Central memory CD4-positive, alpha-beta T cell (primary cell): ENCODE measurements around the gene ICE2.
A peak's percentile ranks its signal among the peaks of the same experiment; 100 is the strongest.
"Not testable (repeated sequence)": the region's sequence is repeated elsewhere in the genome, so short reads cannot be mapped to it uniquely, and the experiment has no call there.

Experiments used
- DNase-seq: peaks from one replicate; pipeline ENCODE4 v3.0.0; 2022

Gene ICE2

DNA sequence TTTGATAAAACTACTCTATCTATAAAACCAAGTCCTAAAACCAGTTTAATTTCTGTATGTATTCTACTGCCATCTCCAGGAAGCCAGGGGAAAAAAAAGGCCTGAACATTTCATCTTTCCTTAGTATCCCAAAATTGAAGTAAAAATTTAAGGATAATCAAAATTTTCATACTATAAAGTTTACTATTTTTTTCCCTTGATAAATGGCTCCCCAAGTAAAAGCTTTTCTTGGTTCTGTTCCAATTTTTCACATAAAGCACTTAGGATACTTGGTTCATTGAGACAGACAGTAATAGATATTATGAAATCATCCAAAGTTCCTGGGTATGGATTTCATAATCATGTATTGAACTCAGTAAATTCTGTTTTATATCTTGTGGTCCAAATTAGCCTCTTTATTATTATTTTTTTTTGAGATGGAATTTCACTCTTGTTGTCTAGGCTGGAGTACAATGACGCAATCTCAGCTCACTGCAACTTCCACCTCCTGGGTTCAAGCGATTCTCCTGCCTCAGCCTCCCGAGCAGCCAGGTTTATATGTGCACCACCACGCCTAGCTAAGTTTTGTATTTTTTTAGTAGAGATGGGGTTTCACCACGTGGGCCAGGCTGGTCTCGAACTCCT lies 34.5 kb downstream of the ICE2 start:
- DNase-seq = no peak

DNA sequence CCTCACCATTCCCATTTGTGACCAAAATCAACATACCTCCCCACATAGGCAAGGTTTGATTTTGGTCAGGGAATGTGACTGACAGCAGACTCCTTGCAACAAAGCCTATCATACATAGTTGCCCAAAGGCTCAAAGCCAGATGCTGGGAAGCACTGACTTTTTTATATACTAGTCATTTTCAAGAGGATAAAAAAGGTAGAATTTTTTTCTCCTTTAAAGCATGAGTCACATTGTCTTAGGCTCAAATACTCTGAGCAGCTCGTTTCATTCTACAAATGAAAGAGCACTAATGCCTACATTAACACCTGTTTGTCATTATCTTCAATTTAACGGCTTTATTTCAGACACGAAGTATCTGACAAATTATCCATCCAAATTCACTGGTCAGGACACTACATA lies 36.2 kb downstream of the ICE2 start:
- no peak for DNase-seq

DNA sequence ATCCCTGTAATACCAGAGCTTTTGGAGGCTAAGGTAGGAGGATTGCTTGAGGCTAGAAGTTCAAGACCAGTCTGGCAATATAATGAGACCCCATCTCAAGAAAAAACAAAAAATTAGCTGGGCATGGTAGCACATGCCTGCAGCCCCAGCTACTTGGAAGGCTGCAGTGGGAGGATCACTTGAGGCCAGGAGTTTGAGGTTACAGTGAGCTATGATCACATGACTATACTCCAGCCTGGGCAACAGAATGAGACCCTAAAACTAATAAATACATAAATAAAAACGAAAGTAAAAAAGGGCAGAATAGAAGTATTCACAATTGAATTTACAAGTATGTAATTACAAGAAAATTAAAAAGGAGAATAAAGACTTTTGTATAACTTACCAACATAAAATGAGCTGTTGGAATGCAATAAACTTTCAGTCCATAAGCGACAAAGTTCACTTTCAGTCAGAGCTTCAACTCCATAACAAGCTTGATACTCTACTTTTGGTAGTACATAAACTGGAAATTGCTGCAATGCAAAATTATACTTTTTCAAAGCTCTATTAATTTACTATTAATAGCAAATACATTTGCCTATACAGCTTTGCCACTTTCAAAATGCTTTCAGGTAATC lies 36.8 kb downstream of the ICE2 start:
- DNase-seq = no peak

DNA sequence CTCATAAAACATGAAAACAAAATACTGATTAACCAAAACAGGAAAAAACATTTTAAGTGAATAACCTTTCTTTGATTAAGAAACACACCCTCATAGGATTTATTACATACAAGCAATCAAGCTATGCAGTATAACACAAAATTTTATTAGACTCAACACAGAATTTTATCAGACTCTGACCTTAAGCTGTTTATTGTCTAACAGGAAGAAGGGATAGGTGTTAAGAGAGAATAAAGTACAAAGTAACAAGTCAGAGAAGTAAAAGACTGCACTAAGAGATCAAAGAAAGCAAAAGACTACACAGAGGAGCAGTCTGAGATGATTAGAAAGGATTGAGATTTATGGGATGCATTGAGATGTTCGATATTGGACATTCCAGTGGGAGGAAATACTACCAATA lies 37.6 kb downstream of the ICE2 start:
- no peak for DNase-seq

DNA sequence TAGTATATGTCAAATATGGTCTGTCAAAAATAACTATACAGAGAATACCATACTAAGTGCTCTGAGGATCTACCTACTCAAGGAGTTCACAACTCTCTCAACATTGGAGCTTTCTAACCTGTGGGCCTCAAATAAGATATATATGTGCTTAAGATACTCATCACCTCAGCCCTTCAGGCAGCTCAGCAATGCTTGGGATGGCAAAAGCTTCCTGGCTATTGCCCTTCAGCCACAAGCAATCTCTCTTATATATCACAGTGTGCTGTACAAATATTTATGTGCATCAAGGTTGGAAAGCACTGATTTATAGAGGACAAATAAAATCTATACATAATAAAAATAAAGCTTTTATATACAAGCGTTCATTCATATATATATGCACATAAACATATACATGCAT lies 40.3 kb downstream of the ICE2 start:
- no peak for DNase-seq

DNA sequence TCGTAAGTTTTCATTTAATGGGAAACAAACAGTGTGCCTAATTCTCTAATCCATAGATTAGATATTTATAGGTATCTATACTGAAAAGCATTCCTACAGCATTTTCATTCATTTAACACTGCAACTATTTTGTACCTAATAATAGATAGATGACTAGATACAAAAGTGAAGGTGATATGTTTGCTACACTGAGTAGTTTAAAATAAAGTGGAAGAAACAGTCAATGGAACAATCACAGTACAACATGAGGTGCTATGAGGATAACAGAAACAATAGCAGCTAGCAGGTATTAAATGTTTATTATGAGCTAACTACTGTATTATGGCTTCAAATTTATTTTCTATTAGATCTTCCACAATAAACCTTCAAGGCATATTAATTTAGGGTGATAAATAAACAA lies 50.0 kb downstream of the ICE2 start:
- DNase-seq = no peak

DNA sequence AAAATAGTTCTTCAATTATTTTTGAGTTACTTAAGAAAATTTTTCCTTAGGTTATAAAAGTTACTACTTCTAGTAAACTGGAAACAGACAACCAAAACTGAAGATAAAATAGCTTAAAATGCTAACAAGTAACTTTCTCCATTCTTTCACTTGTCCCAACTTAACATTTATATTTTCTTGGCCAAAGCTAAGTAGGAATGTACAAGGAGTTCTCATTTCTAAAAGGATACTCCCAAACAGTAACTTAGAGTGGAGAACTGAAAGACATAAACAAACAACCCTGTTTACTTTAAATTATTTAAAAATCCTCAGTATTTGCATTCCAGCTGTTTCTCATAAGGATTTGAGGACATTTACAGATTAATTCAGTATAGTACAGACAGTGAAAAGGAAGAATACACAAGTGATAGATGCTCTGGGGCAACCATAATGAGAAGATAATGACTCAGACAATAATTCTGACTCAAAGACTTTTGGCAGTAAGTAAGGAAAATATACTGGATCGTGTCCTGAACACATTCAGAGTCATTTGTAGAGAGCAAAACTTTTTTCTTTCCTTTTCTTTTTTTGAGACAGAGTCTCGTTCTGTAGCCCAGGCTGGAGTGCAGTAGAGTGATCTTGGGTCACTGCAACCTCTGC lies 52.0 kb downstream of the ICE2 start:
- no peak for DNase-seq

DNA sequence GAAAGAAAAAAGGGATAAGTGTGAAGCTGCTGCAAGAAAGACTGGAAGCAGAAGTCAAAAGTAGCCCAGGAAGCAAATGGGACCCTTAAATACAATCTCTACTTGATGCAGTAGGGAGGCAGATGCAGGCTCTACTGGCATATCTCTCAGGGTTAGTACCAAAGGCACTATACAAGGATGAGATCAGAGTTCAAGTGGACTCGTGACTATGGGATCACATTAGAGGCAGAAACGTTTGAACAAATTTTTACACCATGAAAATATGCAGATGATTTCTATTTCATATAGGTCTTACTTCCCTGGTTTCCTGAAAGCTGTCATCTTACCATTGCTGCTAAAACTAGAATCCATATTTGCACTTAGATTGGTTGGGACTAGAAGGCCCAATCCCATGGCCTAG lies 53.5 kb downstream of the ICE2 start:
- DNase-seq = no peak

DNA sequence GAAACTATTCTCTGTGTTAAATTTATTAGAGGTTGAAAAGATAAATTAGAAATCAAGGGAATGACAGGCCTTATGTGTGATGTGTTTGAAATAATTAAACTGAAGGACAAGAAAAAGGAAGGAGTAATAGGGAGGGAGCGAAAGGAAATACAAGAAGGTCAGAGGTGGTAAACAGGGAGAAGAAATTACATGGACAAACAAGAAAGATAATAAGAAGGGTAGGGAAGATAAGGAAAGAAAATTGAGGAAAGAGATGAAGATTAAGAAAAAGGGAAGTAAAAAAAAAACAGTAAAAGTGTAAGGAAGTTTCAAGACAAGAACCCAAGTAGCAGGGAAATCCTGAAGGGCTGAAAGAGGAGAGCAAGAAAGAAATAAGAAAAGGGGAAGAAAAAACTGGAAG lies 54.9 kb downstream of the ICE2 start:
- no peak for DNase-seq

DNA sequence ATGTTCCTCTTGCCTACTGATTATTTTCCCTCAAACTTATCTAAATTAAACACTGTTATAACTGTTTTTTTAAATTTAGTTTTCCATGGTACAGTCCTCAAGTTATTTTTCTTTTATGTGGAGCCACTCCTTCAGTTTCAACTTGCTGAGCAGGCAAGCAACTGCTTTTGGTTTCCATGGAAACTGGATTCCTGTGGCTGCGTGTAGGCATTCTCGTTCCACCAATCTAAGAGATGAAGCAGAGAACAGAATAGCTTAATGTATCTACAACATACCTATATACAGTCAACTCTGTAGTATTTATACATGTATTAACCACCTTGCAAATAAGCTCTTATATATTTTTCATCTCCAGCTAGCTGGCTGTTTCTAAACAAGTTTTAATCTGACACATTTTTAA lies 55.4 kb downstream of the ICE2 start:
- DNase-seq = no peak

DNA sequence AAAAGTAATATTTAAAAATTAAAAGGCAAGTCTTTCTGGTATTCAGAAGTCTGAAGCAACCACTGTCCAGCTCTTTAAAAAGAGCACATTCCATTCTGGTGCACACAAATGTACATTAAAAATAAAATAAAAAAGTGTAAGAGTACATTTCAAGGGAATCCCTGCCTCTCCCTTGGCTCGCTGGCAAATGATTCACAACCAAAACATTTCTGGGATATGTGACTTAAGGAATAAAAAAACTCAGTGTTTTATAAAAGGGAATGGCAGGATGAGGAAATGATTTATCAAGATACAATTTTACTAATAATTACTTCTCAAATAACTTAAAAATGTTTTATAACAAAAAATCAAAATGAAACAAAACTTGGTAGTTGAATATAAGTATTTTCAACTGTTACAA lies 57.4 kb downstream of the ICE2 start:
- no peak for DNase-seq

DNA sequence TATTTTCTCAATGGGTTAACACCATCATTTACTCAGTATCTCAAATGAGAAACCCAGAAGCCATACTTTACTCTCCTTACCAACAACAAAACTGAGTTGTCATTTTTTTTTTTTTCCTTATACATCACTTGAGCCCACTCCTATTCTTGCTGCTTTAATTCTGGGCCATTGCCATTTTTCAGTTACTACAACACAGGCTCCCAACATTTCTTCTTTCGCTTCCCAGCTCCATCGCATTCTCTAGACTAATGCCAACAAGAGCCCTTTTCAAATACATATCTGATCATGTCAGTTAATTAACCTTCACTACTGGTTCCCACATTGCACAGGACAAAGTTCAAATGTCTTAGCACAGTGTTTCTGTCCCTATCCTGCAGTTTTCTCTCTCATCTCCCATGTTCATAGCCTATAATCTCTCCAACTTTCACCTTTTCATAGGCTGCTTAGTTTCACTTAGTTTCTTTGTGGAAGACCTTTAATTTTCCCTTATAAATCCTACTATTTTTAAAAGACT lies 58.7 kb downstream of the ICE2 start:
- DNase-seq = no peak

DNA sequence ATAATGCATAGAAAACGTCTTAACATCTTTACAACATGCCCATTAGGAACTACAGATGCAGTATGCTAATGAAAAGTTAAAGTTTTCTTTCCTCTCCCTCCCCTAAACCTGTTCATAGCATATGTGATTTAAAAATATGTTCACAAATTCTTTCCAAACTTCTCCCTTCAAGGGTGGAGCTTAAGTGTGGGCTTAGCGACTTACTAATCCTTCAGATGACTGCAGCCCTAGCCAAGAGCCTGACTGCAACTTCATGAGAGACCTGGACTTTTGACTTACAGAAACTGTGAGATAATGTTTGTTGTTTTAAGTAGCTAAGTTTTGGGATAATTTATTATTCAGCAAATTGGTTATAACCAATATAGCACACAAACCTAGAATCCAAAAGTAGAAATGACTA lies 59.2 kb downstream of the ICE2 start:
- no peak for DNase-seq

DNA sequence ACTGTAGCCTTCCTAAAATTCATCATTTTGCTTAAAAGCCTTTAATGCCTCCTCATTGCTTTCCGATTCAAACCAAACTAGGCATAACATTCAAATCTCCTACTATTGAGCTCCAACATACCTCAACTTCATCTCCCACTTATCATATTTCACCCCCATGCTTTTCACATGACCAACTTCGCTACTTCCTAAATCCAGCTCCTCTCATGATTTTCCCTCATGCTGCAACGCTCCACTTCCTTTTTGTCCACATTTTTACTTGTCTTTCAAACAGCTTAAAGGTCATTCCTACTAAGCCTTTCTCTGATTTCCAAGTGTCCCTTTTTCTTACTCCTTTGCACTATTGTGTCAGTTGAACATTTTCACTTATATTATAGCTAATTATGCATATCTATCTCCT lies 60.8 kb downstream of the ICE2 start:
- no peak for DNase-seq

DNA sequence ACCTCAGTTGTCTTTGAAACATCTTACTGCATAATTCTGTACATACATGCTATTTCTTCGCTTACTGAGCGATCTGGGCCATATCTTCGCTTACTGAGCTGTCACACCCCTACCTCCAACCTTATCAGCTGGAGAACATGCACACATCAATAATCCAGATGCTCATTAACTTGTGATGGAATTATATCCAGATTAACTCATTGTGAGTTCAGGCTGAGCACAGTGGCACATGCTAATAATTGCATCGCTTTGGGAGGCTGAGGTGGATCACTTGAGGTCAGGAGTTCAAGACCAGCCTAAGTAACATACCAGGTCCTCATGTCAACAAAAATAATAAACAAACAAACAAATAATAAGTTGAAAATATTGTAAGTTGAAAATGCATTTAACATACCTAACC lies 61.8 kb downstream of the ICE2 start:
- no peak for DNase-seq

DNA sequence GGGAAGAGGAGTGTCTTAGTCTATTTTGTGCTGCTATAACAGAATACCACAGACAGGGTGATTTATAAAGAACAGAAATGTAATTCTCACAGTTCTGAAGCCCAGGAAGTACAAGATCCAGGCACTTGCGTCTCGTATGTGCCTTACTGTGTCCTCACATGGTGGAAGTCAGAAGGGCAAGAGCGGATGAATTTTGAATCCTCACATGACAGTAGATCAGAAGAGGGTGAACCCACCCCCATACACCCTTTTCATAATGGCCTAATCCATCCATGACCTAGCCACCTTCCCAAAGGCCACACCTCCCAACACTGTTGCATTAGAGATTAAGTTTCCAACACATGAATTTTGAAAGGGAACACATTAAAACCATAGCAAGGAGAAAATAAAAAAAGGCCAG lies 62.5 kb downstream of the ICE2 start:
- DNase-seq = no peak

DNA sequence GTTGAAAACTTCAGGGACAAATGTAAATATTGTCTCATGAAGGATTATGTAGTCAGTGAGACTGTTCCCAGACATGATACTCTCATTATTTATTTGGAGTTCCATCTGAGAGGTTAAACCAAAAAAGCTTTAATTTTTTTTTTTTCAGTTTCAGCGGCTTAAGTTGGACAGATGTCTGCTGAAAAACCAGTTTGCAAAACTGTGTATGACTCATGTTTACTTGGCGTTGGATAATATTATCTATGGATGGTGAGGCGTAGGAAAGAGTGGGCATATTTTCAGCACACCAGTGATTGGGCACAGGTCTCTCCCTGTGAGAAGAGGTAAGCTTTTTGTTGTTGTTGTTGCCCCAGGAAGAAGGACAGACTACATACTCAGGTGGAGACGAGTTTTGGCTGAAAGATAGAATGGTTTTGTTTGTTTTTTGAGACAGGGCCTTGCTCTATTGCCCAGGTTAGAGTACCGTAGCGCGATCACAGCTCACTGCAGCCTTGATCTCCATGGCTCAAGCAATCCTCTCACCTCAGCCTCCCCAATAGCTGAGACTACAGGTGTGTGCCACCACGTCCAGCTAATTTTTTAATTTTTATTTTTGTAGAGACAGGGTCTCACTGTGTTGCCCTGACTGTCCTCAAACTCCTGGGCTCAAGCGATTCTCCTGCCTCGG lies 64.8 kb downstream of the ICE2 start:
- no peak for DNase-seq

DNA sequence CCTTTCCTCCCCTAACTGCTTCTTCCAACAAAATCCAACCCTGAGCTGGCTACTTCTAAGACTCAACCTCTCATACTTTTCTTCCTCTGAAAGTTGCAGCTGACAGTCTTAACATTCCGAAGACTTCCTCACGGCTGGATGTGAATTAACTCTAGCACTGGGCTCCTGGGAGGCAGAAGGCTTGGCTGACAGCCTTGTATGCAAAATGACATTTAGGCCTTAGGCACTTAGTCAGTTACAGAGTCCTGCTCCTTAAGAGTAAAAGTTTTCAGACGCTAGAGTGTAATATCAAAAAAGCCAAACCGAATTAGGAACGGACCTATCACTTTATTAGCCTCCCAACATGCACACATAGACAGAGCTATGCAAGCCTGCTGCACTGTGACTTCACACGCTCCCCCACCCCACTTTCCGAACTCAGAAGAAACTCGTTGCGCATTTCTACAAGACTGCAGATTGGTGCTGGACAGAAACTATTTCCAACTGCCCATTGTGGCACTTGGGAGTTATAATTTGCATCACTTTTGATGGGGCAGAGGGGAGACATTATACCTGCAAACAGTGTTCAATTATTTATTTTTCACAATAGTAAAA lies 65.6 kb downstream of the ICE2 start:
- no peak for DNase-seq

DNA sequence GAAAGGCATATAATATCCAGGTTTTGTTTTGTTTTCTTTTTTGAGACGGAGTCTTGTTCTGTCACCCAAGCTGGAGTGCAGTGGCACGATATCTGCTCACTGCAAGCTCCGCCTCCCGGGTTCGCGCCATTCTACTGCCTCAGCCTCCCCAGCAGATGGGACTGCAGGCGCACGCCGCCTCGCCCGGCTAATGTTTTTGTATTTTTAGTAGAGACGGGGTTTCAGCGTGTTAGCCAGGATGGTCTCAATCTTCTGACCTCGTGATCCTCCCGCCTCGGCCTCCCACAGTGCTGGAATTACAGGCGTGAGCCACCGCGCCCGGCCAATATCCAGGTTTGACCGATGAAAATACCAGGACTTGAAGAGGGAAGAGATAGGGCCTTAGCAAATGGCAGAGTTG lies 66.1 kb downstream of the ICE2 start:
- not testable (repeated sequence) for DNase-seq

DNA sequence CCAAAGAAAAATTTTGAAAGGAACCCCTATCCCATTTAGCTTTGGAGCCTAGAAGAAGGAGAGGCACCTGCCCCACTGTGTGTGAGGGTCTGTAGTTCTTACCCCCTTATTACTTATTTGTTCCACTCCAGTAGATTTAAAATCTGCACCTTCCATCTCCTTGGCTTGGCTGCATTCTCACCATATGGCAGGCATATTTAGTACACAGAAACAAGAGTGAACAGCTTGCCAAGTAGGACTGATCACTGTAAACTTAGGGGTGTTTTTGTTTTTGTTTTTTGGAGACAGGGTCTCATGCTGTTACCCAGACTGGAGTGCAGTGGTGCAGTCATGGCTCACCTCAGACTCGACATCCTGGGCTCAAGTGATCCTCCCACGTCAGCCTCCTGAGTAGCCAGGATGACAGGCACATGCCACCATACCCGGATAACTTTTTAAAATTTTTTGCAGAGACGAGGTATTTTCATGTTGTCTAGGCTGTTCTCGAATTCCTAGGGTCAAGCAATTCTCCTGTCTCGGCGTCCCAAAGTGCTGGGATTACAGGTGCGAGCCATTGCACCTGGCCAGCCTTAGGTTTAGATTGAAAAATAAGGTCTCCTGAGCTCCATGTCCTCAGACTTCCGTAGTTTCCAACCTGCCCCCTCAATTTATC lies 67.0 kb downstream of the ICE2 start:
- no peak for DNase-seq

DNA sequence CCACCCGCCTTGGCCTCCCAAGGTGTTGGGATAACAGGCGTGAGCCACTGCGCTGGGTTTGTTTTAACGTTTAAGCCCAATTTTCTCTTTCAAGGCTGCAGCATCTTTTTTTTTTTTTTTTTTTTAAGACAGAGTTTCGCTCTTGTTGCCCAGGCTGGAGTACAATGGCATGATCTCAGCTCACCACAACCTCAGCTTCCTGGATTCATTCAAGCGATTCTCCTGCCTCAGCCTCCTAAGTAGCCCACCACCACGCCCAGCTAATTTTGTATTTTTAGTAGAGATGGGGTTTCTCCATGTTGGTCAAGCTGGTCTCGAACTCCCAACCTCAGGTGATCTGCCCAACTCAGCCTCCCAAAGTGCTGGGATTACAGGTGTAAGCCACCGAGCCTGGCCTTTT lies 68.6 kb downstream of the ICE2 start:
- DNase-seq = not testable (repeated sequence)

DNA sequence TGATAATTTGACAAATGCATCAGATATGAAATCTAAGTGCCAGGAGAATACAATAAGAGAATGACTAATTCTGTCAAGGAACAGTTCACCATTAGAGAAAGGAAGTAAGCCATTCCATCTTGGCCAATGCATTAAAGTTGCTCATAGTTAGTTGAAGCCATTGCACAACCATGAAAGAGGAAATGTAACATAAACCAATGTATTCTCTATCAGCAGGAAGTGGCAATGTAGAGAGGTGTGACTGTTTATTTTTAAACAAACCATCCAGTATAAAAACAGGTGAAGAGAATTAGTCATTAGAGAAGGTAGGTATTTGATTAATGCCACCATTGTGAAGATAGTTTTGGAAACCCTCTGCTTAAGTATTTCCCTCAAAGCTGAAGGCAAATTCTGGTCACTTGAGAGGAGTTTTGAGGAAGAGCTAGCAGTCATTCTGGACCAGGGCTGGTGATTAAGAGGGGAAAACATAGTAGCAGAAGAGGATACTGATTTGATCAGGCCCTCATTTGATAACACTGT lies 70.4 kb downstream of the ICE2 start:
- peak; percentile 24 for DNase-seq

DNA sequence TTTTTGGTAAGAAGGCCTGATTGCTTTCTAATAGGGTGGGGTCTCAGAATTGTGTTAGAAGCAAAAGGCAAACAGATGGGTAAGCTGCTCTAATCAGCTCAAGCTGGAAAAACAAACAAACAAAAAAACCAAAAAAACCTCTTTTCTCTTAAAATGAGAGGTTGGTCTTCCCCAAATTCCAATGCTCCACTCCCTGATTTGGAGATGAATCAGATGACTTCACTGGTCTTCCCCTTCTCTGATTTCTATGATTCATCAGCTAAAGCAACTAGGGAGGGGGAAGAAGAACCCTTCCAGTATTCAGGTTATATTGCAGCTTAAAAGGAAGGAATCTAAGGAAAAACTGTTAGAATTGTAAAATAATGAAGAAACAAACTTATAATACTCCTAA lies 71.5 kb downstream of the ICE2 start:
- DNase-seq = no peak
